IMR-90 (cell line): ENCODE results near the gene ADAM30. TPM values are rescaled to one million over a fixed set of nuclear protein-coding genes. Genes with fewer than 3 reads are reported as not detected.

Experiments used
- ATAC-seq: fragments of 200-7000 bp; cut with Tn5 transposase; 2 replicates; pipeline ENCODE4 v1.9.1; 2020; ENCODE audit warnings: low read depth, mild to moderate bottlenecking, moderate library complexity
- BruUV-seq: library from RNA; stranded (reverse); fragments of 400-500 nt; replicated peaks from 2 replicates; lab custom pipeline; 2021; lab: Mats Ljungman, UMichigan
- CTCF ChIA-PET: fragments of 300-600 bp; formaldehyde crosslinking; extraction: SDS; loops from one replicate; lab custom pipeline; 2021; ENCODE audit warnings: antibody characterized with exemption; lab: Yijun Ruan, JAX
- POLR2A ChIA-PET: fragments of 300-600 bp; sonication (Branson Sonifier 250); formaldehyde crosslinking; loops from one replicate; lab custom pipeline; 2022; ENCODE audit warnings: antibody characterized with exemption; ENCODE audit not compliant: unreplicated experiment; lab: Charles Lee
- DNase-seq: peaks from one replicate; pipeline ENCODE4 v3.0.0; 2013
- H2AFZ ChIP-seq: replicated peaks from 2 replicates; pipeline ENCODE3; 2013; ENCODE audit warnings: low read length, mild to moderate bottlenecking; ENCODE audit not compliant: poor library complexity
- H2AK5ac ChIP-seq: 2 replicates; pipeline ENCODE4 v1.6.1; 2013; ENCODE audit warnings: low read depth, low read length, inconsistent platforms
- H2AK9ac ChIP-seq: replicated peaks from 2 replicates; pipeline ENCODE3; 2013; ENCODE audit warnings: mild to moderate bottlenecking, low read depth, low read length, moderate library complexity; ENCODE audit not compliant: poor library complexity
- H2BK120ac ChIP-seq: 2 replicates; pipeline ENCODE4 v1.6.1; 2013; ENCODE audit warnings: low read depth, low read length, inconsistent platforms
- H2BK15ac ChIP-seq: 3 replicates; pipeline ENCODE4 v1.6.1; 2013; ENCODE audit warnings: low read depth, low read length, inconsistent platforms
- H2BK20ac ChIP-seq: 2 replicates; pipeline ENCODE4 v1.6.1; 2013; ENCODE audit warnings: low read depth, mild to moderate bottlenecking, inconsistent platforms, low read length, moderate library complexity
- H2BK5ac ChIP-seq: 2 replicates; pipeline ENCODE4 v1.6.1; 2013; ENCODE audit warnings: mild to moderate bottlenecking, low read depth, low read length, inconsistent platforms; ENCODE audit not compliant: poor library complexity, severe bottlenecking
- H3K14ac ChIP-seq: replicated peaks from 2 replicates; pipeline ENCODE4 v1.6.1; 2013; ENCODE audit warnings: low read depth, low read length, inconsistent platforms
- H3K18ac ChIP-seq: 2 replicates; pipeline ENCODE4 v1.6.1; 2013; ENCODE audit warnings: low read depth, low read length, control low read depth
- H3K23ac ChIP-seq: 2 replicates; pipeline ENCODE4 v1.6.1; 2013; ENCODE audit warnings: low read depth, low read length, inconsistent platforms
- H3K27ac ChIP-seq: 2 replicates; pipeline ENCODE4 v1.5.1; 2013; ENCODE audit warnings: mild to moderate bottlenecking, control low read depth, low read length; ENCODE audit not compliant: insufficient read depth
- H3K27me3 ChIP-seq: 2 replicates; pipeline ENCODE4 v1.6.1; 2013; ENCODE audit warnings: low read length; ENCODE audit not compliant: control insufficient read depth, insufficient read depth
- H3K36me3 ChIP-seq: 2 replicates; pipeline ENCODE4 v1.6.1; 2013; ENCODE audit warnings: low read length, mixed read lengths; ENCODE audit not compliant: control insufficient read depth, insufficient read depth
- H3K4ac ChIP-seq: 2 replicates; pipeline ENCODE4 v1.6.1; 2013; ENCODE audit warnings: low read depth, low read length, inconsistent platforms
- H3K4me1 ChIP-seq: 2 replicates; pipeline ENCODE4 v1.6.1; 2013; ENCODE audit warnings: low read length, mixed read lengths; ENCODE audit not compliant: control insufficient read depth, insufficient read depth
- H3K4me2 ChIP-seq: 2 replicates; pipeline ENCODE4 v1.6.1; 2013; ENCODE audit warnings: low read depth, mild to moderate bottlenecking, control low read depth, low read length, moderate library complexity
- H3K4me3 ChIP-seq: 2 replicates; pipeline ENCODE4 v1.5.1; 2013; ENCODE audit warnings: low read depth, mild to moderate bottlenecking, control low read depth, low read length, moderate library complexity; ENCODE audit not compliant: insufficient read depth
- H3K56ac ChIP-seq: 2 replicates; pipeline ENCODE4 v1.6.1; 2013; ENCODE audit warnings: low read length, inconsistent platforms; ENCODE audit not compliant: insufficient read depth; ENCODE audit errors: extremely low read depth
- H3K79me1 ChIP-seq, 2 experiments: 2 replicates each; pipeline ENCODE4 v1.6.1; 2013; ENCODE audit warnings: low read length in 2 of 2, inconsistent platforms in 1 of 2, low read depth in 1 of 2
- H3K9ac ChIP-seq: 2 replicates; pipeline ENCODE4 v1.6.1; 2013; ENCODE audit warnings: low read depth, low read length, control low read depth
- H3K9me1 ChIP-seq: 2 replicates; pipeline ENCODE4 v1.6.1; 2013; ENCODE audit warnings: low read length, inconsistent platforms; ENCODE audit not compliant: insufficient read depth
- H3K9me3 ChIP-seq: 2 replicates; pipeline ENCODE4 v1.6.1; 2013; ENCODE audit warnings: low read length; ENCODE audit not compliant: control insufficient read depth, insufficient read depth
- H4K20me1 ChIP-seq: 2 replicates; pipeline ENCODE4 v1.6.1; 2013; ENCODE audit warnings: low read length, inconsistent platforms; ENCODE audit not compliant: insufficient read depth
- H4K5ac ChIP-seq: 2 replicates; pipeline ENCODE4 v1.6.1; 2013; ENCODE audit warnings: mild to moderate bottlenecking, low read depth, low read length, control low read depth
- H4K8ac ChIP-seq, 2 experiments: 2 replicates each; pipeline ENCODE4 v1.6.1; 2013; ENCODE audit warnings: low read depth in 2 of 2, low read length in 2 of 2, control low read depth in 1 of 2, inconsistent platforms in 1 of 2
- H4K91ac ChIP-seq: 2 replicates; pipeline ENCODE4 v1.6.1; 2013; ENCODE audit warnings: low read depth, low read length, inconsistent platforms; ENCODE audit not compliant: insufficient read depth
- CEBPB ChIP-seq: IDR thresholded peaks from 2 replicates; pipeline ENCODE4 v1.6.1; 2012; ENCODE audit warnings: low read depth, low read length, improper control_type of control experiment
- CHD1 ChIP-seq: IDR thresholded peaks from 2 replicates; pipeline ENCODE4 v1.6.1; 2012; ENCODE audit warnings: low read depth, low read length, improper control_type of control experiment
- NFE2L2 ChIP-seq: fragments of 150-350 bp; IDR thresholded peaks from 2 replicates; pipeline ENCODE4 v1.6.1; 2016; ENCODE audit warnings: low read depth, mild to moderate bottlenecking, low read length
- RAD21 ChIP-seq: IDR thresholded peaks from 2 replicates; pipeline ENCODE4 v1.6.1; 2012; ENCODE audit warnings: low read length, improper control_type of control experiment
- WGBS, 2 experiments: methylation state at CpG; one replicate each; pipeline versions ENCODE4 v1.1.5 to v1.1.7; 2013; ENCODE audit warnings: missing lambda C conversion rate in 2 of 2; ENCODE audit not compliant: insufficient read length in 1 of 2; ENCODE audit errors: extremely low coverage in 2 of 2; 5-methylcytosine and 5-hydroxymethylcytosine counted together
- dilution Hi-C: fragments of 300-500 bp; cut with HindIII; formaldehyde crosslinking; loops from one replicate; pipeline ENCODE4 v1.14.3; 2018; ENCODE audit warnings: low sequenced_read_pairs; ENCODE audit not compliant: unreplicated experiment
- in situ Hi-C: fragments of 300-500 bp; cut with MboI; formaldehyde crosslinking; loops from 3 replicates; pipeline ENCODE4 v1.14.3; 2019; ENCODE audit warnings: low sequenced_read_pairs, inconsistent platforms, mixed read lengths
- intact Hi-C: fragments of 100-400 bp; cut with micrococcal nuclease; formaldehyde crosslinking; loops from 2 replicates; pipeline ENCODE4 v1.10.0; 2022
- polyA plus RNA-seq, 3 experiments: library from polyadenylated mRNA; depleted of rRNA; stranded (reverse); fragments of >200 nt; gene quantifications; 2 replicates each; pipeline ENCODE4 v1.2.3, GENCODE V29; 2012; ENCODE audit warnings: low replicate concordance in 1 of 3
- total RNA-seq: library from RNA; depleted of rRNA; stranded (reverse); fragments of >200 nt; gene quantifications from 2 replicates; pipeline ENCODE4 v1.2.3, GENCODE V29; 2012

Gene ADAM30
- total and polyA plus RNA-seq, 2 of the 4 experiments (the other 2 are of a cell fraction), result not detected

- Histone ChIP-seq H3K4ac (no peak overlapping the region), H3K27ac (no peak overlapping the region), H4K8ac (no peak overlapping the region), H3K36me3 (no peaks in the 10 kb centered on the region), H2AK9ac (no peak overlapping the region), H3K14ac (no peak overlapping the region; the same call in 1 of the 2 replicates), H3K4me1 (peaks cover 2% of the 10 kb centered on the region), H3K4me2 (no peak overlapping the region), H2BK5ac (no peak overlapping the region), H2BK20ac (no peak overlapping the region), H3K9me3 (no peaks in the 10 kb centered on the region), H3K18ac (no peak overlapping the region), H4K91ac (no peak overlapping the region), H3K9ac (no peak overlapping the region), H3K56ac (no peak overlapping the region), H3K23ac (no peak overlapping the region), H2BK15ac (no peak overlapping the region), H3K9me1 (no peaks in the 10 kb centered on the region), H3K79me1 (no peaks in the 10 kb centered on the region), H4K5ac (no peak overlapping the region), H4K20me1 (no peaks in the 10 kb centered on the region), H3K4me3 (no peak overlapping the region), H2AFZ (no peak overlapping the region), H3K27me3 (peaks cover 2% of the 10 kb centered on the region; the same call in 1 of the 2 replicates), H2AK5ac (0 out of 2 replicates have a peak overlapping the region, but pooled peaks have one; percentile 4), H2BK120ac (no peak overlapping the region)
- peak; percentile 80 for ATAC-seq
- ChIA-PET CTCF (no interaction called here), POLR2A (no interaction called here)
- TF ChIP-seq RAD21, result no peak
- no peak for TF ChIP-seq NFE2L2
- TF ChIP-seq CEBPB, result no peak
- TF ChIP-seq CHD1, result no peak
- BruUV-seq, result no TSS peak
- dilution Hi-C loops, result no loop called here
- in situ Hi-C loops, result no loop called here
- WGBS, 2 experiments, result 80% methylated on average over 2 of the region's 12 CpGs; no CpG with 5 or more reads in 1 of the 2 experiments
- intact Hi-C loops, result loop anchor here (10.0 kb wide), 2 partner anchors 65 to 265 kb away; no protein-coding TSS in a partner anchor
- peak; percentile 10 for DNase-seq
Observed at GRCh38 chr1:119879510-119880434, 16.5 kb downstream of the ADAM30 start.
